ENCODE measurements around the gene CABCOCO1. TPM values are rescaled to one million over a fixed set of nuclear protein-coding genes. Genes with fewer than 3 reads are reported as not detected.
"Not testable (repeated sequence)": the region's sequence is repeated elsewhere in the genome, so short reads cannot be mapped to it uniquely, and the experiment has no call there.

Gene CABCOCO1
- total RNA-seq, 1 donor from 2014 or later = not detected

DNA sequence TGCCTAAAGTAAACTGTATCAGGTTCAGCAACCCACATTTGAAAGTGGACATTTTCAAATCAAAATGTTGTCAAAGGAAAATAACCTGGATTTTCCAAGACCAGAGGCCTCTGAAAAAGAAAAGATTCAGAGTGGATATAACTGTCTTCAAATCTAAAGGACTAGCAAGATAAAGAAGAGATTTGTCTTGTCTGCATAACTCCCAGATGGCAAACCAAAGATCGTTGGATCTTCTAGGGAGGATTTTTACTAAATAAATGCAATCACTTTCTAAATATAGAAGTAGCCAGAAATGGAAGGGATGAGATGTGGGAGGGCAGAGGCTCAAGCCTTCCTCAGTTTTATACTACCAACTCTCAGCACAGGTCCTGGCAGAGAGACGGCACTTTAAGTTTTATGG, 39.0 kb downstream of the CABCOCO1 start:
- CTCF ChIA-PET = no interaction called here
- Mint-ChIP-seq H3K9me3 (no peaks in the 10 kb centered on the region), H3K4me1 (no peaks in the 10 kb centered on the region), H3K27me3 (peaks cover 1% of the 10 kb centered on the region), H3K27ac (no peak overlapping the region), H3K4me3 (no peak overlapping the region), H3K36me3 (ENCODE audit: low read depth) (no peaks in the 10 kb centered on the region)
- TF ChIP-seq, protein P1, sequence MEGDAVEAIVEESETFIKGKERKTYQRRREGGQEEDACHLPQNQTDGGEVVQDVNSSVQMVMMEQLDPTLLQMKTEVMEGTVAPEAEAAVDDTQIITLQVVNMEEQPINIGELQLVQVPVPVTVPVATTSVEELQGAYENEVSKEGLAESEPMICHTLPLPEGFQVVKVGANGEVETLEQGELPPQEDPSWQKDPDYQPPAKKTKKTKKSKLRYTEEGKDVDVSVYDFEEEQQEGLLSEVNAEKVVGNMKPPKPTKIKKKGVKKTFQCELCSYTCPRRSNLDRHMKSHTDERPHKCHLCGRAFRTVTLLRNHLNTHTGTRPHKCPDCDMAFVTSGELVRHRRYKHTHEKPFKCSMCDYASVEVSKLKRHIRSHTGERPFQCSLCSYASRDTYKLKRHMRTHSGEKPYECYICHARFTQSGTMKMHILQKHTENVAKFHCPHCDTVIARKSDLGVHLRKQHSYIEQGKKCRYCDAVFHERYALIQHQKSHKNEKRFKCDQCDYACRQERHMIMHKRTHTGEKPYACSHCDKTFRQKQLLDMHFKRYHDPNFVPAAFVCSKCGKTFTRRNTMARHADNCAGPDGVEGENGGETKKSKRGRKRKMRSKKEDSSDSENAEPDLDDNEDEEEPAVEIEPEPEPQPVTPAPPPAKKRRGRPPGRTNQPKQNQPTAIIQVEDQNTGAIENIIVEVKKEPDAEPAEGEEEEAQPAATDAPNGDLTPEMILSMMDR (IDR thresholded peaks at IDR 0.05) = no peak
- intact Hi-C loops (cut with micrococcal nuclease) = no loop called here
- DNase-seq = no peak
- no peak for ATAC-seq (ENCODE audit: low read depth)
- POLR2A ChIA-PET = no interaction called here

DNA sequence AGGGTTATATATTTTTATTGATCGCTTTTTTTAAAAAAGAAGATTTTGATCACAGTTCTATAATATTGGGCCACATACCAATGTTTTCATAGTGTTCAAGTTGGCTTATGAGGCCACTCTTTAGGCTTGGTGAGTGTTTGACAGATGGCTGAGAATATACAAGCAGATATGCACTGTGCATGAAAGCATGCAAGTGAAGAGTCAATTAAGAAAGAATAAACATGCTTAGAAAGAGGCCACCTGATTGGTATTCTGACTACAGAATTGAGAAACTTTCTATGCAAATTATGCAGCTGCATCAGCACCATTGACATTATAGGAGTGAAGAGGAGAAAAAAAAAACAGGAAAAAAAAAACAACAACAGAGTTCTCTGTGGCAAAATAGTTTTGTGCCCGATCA, 39.9 kb downstream of the CABCOCO1 start:
- intact Hi-C loops (cut with micrococcal nuclease) = no loop called here
- ChIA-PET CTCF (no interaction called here), POLR2A (no interaction called here)
- Mint-ChIP-seq H3K9me3 (no peaks in the 10 kb centered on the region), H3K4me1 (no peaks in the 10 kb centered on the region), H3K4me3 (no peak overlapping the region), H3K36me3 (ENCODE audit: low read depth) (no peaks in the 10 kb centered on the region), H3K27ac (no peak overlapping the region), H3K27me3 (no peaks in the 10 kb centered on the region)
- TF ChIP-seq, protein P1 (IDR thresholded peaks at IDR 0.05) = no peak
- ATAC-seq (ENCODE audit: low read depth) = no peak
- DNase-seq = no peak

DNA sequence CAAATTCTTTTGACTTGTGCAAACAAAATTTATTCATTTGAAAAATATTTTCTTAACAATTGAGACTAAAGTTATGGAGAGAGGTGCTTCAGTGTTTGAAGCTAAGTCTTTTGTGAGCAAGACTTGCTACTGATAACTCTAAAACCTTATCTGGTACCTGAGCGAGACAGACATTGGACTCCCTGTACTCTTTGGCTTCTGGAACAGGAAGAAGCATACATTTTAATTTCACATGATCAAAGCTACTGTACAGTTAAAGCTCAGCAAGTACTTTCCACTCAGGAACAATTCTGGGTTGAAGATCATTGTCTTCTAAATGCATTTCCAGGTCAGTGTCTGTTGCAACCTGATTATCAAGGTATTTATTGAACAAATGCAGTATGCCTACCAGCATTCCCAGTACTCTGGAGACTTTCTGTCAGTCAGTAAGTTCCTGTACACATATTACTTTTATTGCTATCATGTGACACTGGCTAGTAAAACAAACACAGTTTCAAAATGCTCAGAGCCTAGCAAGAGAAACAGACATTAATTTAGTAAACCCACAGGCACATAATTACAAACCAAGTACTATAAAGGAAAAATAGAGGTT, 42.4 kb downstream of the CABCOCO1 start:
- ATAC-seq (ENCODE audit: low read depth) (no peak), DNase-seq (no peak)
- no peak overlapping the region for H3K4me3 Mint-ChIP-seq
- ChIA-PET CTCF (no interaction called here), POLR2A (no interaction called here)
- H3K36me3 Mint-ChIP-seq (ENCODE audit: low read depth) = no peaks in the 10 kb centered on the region
- no peaks in the 10 kb centered on the region for H3K9me3 Mint-ChIP-seq
- intact Hi-C loops (cut with micrococcal nuclease) = no loop called here
- TF ChIP-seq, protein P1 (IDR thresholded peaks at IDR 0.05) = no peak
- H3K27me3 Mint-ChIP-seq = no peaks in the 10 kb centered on the region
- no peak overlapping the region for H3K27ac Mint-ChIP-seq
- H3K4me1 Mint-ChIP-seq = no peaks in the 10 kb centered on the region

DNA sequence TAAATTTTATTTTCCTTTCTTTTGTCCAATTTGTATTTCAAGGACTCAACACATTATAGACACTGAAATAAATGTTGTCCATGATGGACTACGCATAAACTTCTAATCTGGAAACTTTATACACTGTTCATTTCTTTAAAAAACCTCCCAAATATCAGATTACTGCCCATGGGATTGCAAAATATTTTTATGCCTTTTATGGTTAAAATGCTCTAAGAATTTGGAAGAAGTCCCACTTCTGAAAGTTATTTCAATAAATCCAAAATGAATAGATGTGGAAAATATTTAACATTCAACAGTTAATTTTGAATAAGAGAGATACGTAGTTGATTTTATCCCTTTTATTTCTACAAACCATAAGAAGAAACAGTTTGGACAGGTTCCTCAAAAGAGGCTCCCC, 46.1 kb downstream of the CABCOCO1 start:
- no peaks in the 10 kb centered on the region for H3K36me3 Mint-ChIP-seq (ENCODE audit: low read depth)
- H3K9me3 Mint-ChIP-seq = no peaks in the 10 kb centered on the region
- H3K27me3 Mint-ChIP-seq = peaks cover 11% of the 10 kb centered on the region
- no peak for ATAC-seq (ENCODE audit: low read depth)
- H3K27ac Mint-ChIP-seq = no peak overlapping the region
- intact Hi-C loops (cut with micrococcal nuclease) = no loop called here
- no peak for DNase-seq
- CTCF ChIA-PET = no interaction called here
- no peaks in the 10 kb centered on the region for H3K4me1 Mint-ChIP-seq
- POLR2A ChIA-PET = no interaction called here
- TF ChIP-seq, protein P1 (IDR thresholded peaks at IDR 0.05) = no peak
- no peak overlapping the region for H3K4me3 Mint-ChIP-seq

DNA sequence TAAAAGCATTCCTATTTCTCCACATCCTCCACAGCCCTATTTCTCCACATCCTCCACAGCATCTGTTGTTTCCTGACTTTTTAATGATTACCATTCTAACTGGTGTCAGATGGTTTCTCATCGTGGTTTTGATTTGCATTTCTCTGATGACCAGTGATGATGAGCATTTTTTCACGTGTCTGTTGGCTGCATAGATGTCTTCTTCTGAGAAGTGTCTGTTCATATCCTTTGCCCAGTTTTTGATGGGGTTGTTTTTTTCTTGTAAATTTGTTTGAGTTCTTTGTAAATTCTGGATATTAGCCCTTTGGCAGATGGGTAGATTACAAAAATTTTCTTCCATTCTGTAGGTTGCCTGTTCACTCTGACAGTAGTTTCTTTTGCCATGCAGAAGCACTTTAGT, 49.4 kb downstream of the CABCOCO1 start:
- ATAC-seq (ENCODE audit: low read depth); H3K27ac Mint-ChIP-seq; H3K4me3 Mint-ChIP-seq; intact Hi-C loops (cut with micrococcal nuclease); DNase-seq; H3K4me1 Mint-ChIP-seq; H3K36me3 Mint-ChIP-seq (ENCODE audit: low read depth); H3K9me3 Mint-ChIP-seq; POLR2A ChIA-PET; CTCF ChIA-PET: not testable (repeated sequence)
- peaks cover 22% of the 10 kb centered on the region for H3K27me3 Mint-ChIP-seq

DNA sequence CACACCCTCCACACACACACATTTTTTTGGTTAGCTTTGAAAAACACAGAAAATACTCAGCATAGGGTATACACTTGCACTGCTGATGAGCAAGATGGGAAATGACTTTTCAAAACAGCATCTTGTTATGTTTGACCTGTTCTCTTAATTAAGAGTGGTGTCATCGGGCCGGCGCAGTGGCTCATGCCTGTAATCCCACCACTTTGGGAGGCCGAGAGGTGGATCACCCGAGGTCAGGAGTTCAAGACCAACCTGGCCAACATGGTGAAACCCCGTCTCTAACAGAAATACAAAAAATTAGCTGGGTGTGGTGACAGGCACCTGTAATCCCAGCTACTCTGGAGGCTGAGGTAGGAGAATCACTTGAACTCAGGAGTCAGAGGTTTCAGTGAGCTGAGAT, 56.7 kb downstream of the CABCOCO1 start:
- H3K27me3 Mint-ChIP-seq = peaks cover 17% of the 10 kb centered on the region
- H3K9me3 Mint-ChIP-seq; H3K4me1 Mint-ChIP-seq; intact Hi-C loops (cut with micrococcal nuclease); DNase-seq; POLR2A ChIA-PET; H3K4me3 Mint-ChIP-seq; H3K36me3 Mint-ChIP-seq (ENCODE audit: low read depth); H3K27ac Mint-ChIP-seq; ATAC-seq (ENCODE audit: low read depth): not testable (repeated sequence)
- CTCF ChIA-PET = interaction anchor here (1.0 kb wide), 1 partner anchor 16 kb away, joined by 4 read pairs; no protein-coding TSS in a partner anchor

Data from activated B cell treated with CpG ODN at 0.5 μM for 24 hours (primary cell).